Sciatic nerve (tissue), 2 donors: ENCODE data around the gene NAA10. TPM values are rescaled to one million over a fixed set of nuclear protein-coding genes. Genes with fewer than 3 reads are reported as not detected.

ENCODE experiments used
- ATAC-seq: fragments of 200-7000 bp; cut with Tn5 transposase; one replicate; pipeline ENCODE4 v1.9.1; 2020; ENCODE audit warnings: mild to moderate bottlenecking, moderate library complexity
- DNase-seq: peaks from one replicate; pipeline ENCODE4 v3.0.0-alpha.2; 2020; ENCODE audit warnings: low spot score
- intact Hi-C: fragments of 100-400 bp; cut with DNase I; formaldehyde crosslinking; loops from one replicate; pipeline ENCODE4 v1.14.2; 2022
- total RNA-seq: library from RNA; stranded (reverse); fragmentation: NEBNext Ultra II Directional; extraction: Animal tissue kit (Norgen Biotek cat#: 25700); gene quantifications from one replicate; pipeline ENCODE4 v1.2.1, GENCODE V29; 2021
- donor health status: DM: no; HTN: no; CAD: no.
- donor health status: DM: no; HTN: no; CAD: no.

NAA10 gene
- total RNA-seq, 1 donor from 2014 or later, result 73.6 TPM

GRCh38 chrX:153921070-153921469 lies 13.8 kb downstream of the NAA10 start:
- intact Hi-C loops, result no loop called here
- no peak for DNase-seq
- ATAC-seq, result no peak

DNA sequence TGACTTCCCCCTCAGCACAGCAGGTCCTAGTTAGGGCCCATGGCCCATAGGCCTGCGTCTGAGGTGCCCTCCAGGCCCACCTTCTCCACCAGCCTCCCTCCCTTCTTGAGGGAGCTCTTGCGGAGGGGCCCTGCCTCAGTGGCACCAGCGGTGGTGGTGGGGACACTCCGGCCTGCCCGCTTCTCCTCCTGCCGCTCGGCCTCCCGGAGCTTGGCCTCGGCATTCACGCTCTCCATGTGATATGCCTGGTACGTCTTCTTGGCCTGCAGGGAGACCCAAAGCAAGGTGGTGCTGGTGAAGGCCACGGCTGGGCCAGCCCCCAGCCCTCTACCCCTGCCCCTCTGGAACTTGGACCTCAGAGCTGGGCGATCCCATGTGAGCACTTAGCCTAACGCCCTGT lies 14.3 kb downstream of the NAA10 start:
- DNase-seq (no peak), ATAC-seq (no peak)
- intact Hi-C loops, result no loop called here

- no peak for ATAC-seq
- DNase-seq, result no peak
- intact Hi-C loops, result no loop called here
These were observed 15.6 kb downstream of the NAA10 start for GRCh38 chrX:153919281-153919680.

DNA sequence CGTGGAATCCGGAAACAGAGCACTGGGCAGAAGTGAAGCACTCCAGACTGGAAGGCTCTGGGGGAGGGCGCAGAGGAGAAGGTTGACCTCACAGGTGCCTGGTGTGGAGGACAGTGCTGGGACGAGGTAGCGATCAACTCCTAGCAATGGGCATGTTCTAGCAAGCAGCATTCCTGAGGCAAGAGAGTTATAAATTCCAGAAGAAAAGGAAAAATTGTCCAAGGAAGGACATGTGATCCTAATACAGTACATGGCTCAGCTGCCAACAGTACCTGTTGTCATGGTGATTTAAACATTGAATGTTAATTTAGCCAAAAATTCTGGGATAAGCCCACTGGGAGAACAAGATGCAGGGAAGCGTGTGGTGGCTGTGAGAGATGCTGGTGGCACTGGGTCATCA lies 17.0 kb downstream of the NAA10 start:
- intact Hi-C loops, result no loop called here
- ATAC-seq (no peak), DNase-seq (no peak)

- no peak for ATAC-seq
- intact Hi-C loops, result no loop called here
- DNase-seq, result no peak
These were observed 21.1 kb downstream of the NAA10 start for GRCh38 chrX:153913701-153914100.

- intact Hi-C loops, result no loop called here
- no peak for ATAC-seq
These were observed 21.6 kb downstream of the NAA10 start for GRCh38 chrX:153913211-153913610.

DNA sequence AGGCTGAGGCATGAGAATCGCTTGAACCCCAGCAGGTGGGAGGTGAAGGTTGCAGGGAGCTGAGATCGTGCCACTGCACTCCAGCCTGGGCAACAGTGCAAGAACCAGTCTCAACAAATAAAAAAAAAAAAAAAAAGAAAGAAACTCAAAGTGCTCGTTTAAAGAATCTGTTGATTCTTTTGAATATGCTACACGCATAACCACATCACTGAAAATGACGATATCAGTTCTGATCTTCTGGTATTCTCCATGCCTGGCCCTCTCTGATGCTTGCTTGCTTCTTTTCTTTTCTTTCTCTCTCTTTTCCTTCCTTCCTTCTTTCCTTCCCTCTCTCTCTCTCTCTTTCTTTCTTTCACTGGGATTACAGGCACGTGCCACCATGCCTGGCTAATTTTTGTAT lies 23.0 kb downstream of the NAA10 start:
- intact Hi-C loops, result no loop called here
- ATAC-seq (no peak), DNase-seq (no peak)

More at GRCh38 chrX:153913211-153913610, 21.6 kb downstream of the NAA10 start:
- no peak for DNase-seq

GRCh38 chrX:153910446-153910845 lies 24.4 kb downstream of the NAA10 start:
- ATAC-seq, result no peak
- peak; percentile 55 for DNase-seq
- intact Hi-C loops, result no loop called here

GRCh38 chrX:153909980-153910360 lies 24.9 kb downstream of the NAA10 start:
- ATAC-seq (no peak), DNase-seq (no peak)
- intact Hi-C loops, result no loop called here

GRCh38 chrX:153909024-153909979 lies 25.5 kb downstream of the NAA10 start:
- intact Hi-C loops, result no loop called here
- DNase-seq (peak; percentile 57), ATAC-seq (no peak)

DNA sequence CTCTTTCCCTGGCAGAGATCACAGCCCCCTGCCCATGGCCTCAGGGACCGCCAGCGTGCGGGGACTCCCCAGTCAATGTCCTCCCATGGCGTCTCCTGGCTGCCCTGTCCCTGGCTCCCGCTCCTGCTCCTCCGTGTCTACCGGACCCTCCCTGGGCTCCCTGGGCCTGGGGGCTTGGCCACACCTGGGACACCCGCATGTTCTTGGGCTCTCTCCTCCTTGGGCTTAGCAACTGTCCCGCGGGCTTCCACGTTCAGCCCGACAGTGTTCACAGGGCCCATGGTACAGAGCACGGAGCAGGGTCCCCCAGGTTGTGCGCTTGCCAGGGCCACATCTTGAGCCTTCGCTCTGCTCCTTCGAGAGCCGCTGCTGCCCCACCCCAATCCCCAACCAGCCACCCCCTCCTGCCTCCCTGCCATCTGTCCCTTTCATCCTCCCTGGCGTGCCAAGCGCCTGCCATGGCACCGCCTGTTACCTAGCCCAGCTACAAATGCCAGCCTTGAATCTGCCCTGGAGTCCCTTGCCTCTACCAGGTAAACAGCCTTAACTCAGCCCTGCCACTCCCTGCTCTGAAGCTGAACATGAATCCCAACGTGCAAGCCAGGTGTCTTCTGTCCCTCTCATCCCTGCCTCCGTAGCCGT lies 26.5 kb downstream of the NAA10 start:
- intact Hi-C loops, result no loop called here
- no peak for ATAC-seq
- DNase-seq, result no peak

DNA sequence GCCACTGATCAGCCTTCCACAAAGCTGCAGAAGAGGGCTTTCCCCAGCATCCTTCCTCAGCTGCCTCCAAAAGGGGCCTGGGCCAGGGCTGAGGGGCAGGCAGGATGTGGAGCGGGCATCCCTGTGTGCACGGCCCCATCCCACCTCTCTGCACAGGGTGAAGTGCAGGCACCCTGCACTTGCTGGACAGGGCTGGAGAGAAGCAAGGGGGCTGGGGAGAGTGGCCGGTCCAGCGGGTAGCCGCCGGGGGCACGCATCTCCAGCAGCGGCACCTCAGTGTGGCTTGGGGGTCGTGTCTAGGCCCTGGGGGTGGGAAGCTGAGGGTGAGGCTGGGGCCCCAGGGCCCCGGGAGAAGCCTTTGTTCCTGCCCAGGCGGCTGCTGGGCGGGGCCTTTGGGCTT lies 27.4 kb downstream of the NAA10 start:
- intact Hi-C loops, result no loop called here
- no peak for DNase-seq

DNA sequence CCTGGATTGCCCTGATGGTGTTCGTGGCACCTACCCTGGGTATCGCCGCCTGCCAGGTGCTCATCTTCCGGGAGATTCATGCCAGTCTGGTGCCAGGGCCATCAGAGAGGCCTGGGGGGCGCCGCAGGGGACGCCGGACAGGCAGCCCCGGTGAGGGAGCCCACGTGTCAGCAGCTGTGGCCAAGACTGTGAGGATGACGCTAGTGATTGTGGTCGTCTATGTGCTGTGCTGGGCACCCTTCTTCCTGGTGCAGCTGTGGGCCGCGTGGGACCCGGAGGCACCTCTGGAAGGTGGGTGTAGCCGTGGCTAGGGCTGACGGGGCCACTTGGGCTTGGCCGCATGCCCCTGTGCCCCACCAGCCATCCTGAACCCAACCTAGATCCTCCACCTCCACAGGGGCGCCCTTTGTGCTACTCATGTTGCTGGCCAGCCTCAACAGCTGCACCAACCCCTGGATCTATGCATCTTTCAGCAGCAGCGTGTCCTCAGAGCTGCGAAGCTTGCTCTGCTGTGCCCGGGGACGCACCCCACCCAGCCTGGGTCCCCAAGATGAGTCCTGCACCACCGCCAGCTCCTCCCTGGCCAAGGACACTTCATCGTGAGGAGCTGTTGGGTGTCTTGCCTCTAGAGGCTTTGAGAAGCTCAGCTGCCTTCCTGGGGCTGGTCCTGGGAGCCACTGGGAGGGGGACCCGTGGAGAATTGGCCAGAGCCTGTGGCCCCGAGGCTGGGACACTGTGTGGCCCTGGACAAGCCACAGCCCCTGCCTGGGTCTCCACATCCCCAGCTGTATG lies 28.5 kb downstream of the NAA10 start:
- intact Hi-C loops, result no loop called here
- no peak for ATAC-seq
- DNase-seq, result no peak

More for the DNA sequence above, 27.4 kb downstream of the NAA10 start:
- no peak for ATAC-seq

- peak; percentile 60 for DNase-seq
- intact Hi-C loops, result no loop called here
- no peak for ATAC-seq
These were observed 29.2 kb downstream of the NAA10 start for GRCh38 chrX:153905481-153906095.

DNA sequence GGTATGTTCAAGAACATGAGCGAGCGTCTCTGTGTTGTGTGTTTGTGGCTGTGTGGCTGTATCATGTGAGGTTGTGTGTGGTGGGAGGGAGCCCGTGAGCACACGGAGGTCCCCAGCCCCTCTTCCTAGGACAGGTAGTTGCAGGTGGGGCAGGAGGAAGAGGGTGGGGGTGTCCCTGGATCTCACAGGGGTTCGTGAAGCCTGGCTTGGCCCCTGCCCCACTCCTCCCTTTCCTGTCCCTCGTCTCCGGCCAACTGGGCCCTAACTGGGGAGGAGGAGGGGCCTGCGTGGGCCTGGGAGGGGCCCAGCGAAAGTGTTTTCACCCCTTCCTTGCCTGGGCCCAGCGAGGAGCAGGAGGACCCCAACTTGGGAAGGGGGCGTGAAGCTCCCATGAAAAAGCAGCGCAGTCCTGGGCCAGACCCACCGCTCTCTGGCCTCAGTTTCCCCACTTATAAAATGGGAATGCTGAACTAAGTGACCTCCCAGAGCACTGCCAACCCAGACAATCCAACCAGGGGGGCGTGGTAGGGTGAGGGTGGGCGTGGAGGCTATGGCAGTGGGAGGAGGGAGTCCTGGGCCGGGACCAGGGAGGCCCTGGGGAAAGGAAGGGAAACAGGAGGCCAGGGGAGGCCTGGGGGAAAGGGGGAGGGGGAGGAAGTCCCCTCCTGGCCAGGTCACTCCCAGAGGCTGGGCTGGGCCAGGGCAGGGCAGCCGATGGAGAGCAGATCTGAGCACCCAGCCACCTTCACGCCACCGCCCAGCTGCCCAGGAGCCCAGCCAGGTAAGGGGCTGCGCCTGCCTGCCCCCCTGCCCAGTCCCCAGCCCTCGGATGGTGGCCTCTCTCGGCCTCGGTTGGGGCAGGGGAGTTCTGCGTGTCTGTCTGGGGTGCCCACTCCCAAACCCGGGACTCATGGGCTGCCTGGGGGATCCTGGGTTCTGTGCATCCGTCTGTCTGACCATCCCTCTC lies 30.6 kb downstream of the NAA10 start, which contains the start of gene AVPR2:
Gene AVPR2, plus strand, starts transcription at position 683 of the 967 bp plus-strand sequence. CDS start 473 bp downstream, outside the sequence.
- no peak for ATAC-seq
- intact Hi-C loops, result no loop called here
- peak; percentile 57 for DNase-seq

- DNase-seq (peak; percentile 58), ATAC-seq (peak; percentile 38)
- intact Hi-C loops, result no loop called here
These were observed 31.4 kb downstream of the NAA10 start for GRCh38 chrX:153903238-153903980.

DNA sequence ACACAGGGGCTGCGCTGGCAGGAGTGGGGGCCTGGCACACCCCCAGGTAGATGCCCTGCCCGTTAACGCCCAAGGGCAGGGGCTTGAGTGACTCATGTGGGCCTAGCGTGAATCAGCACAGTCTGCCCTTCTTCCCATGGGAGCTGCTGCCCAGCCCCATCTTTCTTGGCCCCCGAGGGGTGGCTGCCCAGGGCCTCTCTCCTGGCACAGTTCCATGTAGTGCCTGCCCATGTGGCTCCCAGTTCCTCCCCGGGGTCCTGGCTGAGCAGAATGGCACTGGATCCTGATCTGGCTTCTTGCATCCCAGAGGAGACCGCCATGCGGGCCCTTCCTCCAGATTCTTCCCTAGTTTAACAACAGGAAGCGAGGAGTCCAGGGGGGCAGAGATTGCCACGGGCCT lies 32.5 kb downstream of the NAA10 start:
- DNase-seq, result peak; percentile 52
- no peak for ATAC-seq
- intact Hi-C loops, result no loop called here
